Effector memory CD8-positive, alpha-beta T cell (primary cell): Measurements from ENCODE around the gene C18orf54.
A peak's percentile ranks its signal among the peaks of the same experiment; 100 is the strongest.
"Not testable (repeated sequence)": the region's sequence is repeated elsewhere in the genome, so short reads cannot be mapped to it uniquely, and the experiment has no call there.

Experiments used
- ATAC-seq: fragments of 150-1000 bp; cut with Tn5 transposase; replicated peaks from 2 replicates; pipeline ENCODE4 v1.10.0; 2021; ENCODE audit warnings: mild to moderate bottlenecking, moderate library complexity
- DNase-seq, 3 experiments: peaks; one replicate each; pipeline ENCODE4 v3.0.0; 2021
- H3K27ac Mint-ChIP-seq, 2 donors: one replicate each; pipeline ENCODE4 v1.8.0; 2022; ENCODE audit warnings: mild to moderate bottlenecking in 2 of 2, mixed read lengths in 2 of 2, moderate library complexity in 2 of 2
- H3K27me3 Mint-ChIP-seq, 2 donors: one replicate each; pipeline ENCODE4 v1.8.0; 2022; ENCODE audit warnings: mixed read lengths in 2 of 2
- H3K36me3 Mint-ChIP-seq: one replicate; pipeline ENCODE4 v1.8.0; 2022; ENCODE audit warnings: mild to moderate bottlenecking, moderate library complexity, mixed read lengths; ENCODE audit not compliant: insufficient read depth
- H3K4me1 Mint-ChIP-seq, 2 donors: one replicate each; pipeline ENCODE4 v1.8.0; 2022; ENCODE audit warnings: low read depth in 2 of 2, mixed read lengths in 2 of 2
- H3K4me3 Mint-ChIP-seq, 2 donors: one replicate each; pipeline ENCODE4 v1.8.0; 2022; ENCODE audit warnings: mild to moderate bottlenecking in 2 of 2, mixed read lengths in 2 of 2, moderate library complexity in 2 of 2
- H3K9me3 Mint-ChIP-seq, 2 donors: one replicate each; pipeline ENCODE4 v1.8.0; 2022; ENCODE audit warnings: mixed read lengths in 2 of 2

The C18orf54 gene

DNA sequence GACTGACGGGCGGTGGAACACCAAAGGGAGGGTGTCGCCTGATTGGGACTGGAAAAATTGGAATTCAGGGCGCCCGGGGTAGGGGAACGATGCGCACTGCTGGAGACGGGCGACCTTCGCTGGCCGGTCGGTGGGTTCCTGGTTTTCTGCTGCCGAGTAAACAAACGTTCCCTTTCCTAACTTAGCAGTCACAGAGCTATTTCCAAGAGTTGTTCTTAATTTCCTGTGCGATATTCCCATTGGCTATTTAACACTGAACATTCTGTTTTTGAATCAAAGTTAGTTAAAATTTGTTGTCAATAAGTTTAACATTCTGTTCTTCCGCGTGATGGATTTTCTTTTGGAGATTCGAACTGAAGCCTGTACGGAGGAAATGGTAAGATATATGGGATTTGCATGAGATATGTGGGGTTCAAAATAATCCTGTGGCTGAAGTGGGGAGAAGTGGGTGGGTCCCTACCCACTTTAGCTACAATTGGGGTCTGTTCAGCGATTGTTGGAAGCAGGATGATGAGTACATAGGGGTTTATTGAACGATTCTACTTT is 862 bp downstream of the C18orf54 start:
- no peak for ATAC-seq

DNA sequence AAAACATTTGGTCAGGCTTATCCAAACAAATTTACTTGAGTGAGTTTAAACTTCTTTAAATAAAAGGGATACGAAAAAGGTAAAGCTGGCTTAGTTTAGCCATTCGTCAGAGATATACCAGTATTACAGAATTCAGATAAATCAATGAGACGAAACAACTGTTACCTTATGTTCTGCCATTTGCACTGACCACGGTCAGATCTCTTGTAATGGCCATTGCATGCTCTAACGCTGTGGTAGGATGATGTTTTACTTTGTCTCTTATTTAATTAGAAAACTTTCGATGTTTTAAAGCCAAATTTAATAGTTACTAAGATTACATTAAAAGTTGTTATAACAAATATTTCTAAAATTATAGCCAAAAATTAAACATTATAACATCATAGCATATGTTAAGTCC is 1.5 kb downstream of the C18orf54 start:
- Mint-ChIP-seq H3K4me3 (peak overlapping the region in 1 of 2 donors; percentile 100), H3K27me3 (peaks cover 0 to 6% of the 10 kb centered on the region in 2 donors), H3K36me3 (peaks cover 16% of the 10 kb centered on the region), H3K9me3 (no peaks in the 10 kb centered on the region), H3K27ac (no peak overlapping the region), H3K4me1 (peaks cover 14 to 18% of the 10 kb centered on the region in 2 donors)
- ATAC-seq (no peak), DNase-seq (no peak)

More for the DNA sequence above, 862 bp downstream of the C18orf54 start:
- H3K27ac Mint-ChIP-seq: peak overlapping the region; percentile 92 to 98
- no peaks in the 10 kb centered on the region for H3K9me3 Mint-ChIP-seq
- peak overlapping the region; percentile 96 to 100 for H3K4me3 Mint-ChIP-seq
- H3K36me3 Mint-ChIP-seq: peaks cover 16% of the 10 kb centered on the region
- peaks cover 0 to 6% of the 10 kb centered on the region in 2 donors for H3K27me3 Mint-ChIP-seq
- peaks cover 14 to 18% of the 10 kb centered on the region in 2 donors for H3K4me1 Mint-ChIP-seq
- no peak for DNase-seq

DNA sequence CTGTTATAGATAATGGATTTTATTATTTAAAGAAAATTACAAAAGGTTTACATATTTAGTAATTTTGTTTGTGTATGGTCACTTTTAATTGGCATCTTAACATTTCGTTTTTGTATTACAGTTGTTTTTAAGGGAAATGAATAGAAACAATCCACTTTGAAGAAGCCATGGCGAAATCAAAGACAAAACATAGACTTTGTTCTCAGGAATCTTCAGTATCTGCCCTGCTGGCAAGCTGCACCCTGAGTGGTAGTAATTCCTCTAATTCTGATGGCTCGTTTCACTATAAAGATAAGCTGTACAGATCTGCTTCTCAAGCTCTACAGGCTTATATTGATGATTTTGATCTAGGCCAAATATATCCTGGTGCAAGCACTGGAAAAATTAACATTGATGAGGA is 2.7 kb downstream of the C18orf54 start:
- DNase-seq: no peak
- H3K36me3 Mint-ChIP-seq: peaks cover 16% of the 10 kb centered on the region
- no peak overlapping the region for H3K27ac Mint-ChIP-seq
- H3K4me3 Mint-ChIP-seq: no peak overlapping the region
- no peaks in the 10 kb centered on the region for H3K9me3 Mint-ChIP-seq
- ATAC-seq: no peak
- no peaks in the 10 kb centered on the region for H3K27me3 Mint-ChIP-seq
- H3K4me1 Mint-ChIP-seq: peaks cover 14 to 18% of the 10 kb centered on the region in 2 donors

DNA sequence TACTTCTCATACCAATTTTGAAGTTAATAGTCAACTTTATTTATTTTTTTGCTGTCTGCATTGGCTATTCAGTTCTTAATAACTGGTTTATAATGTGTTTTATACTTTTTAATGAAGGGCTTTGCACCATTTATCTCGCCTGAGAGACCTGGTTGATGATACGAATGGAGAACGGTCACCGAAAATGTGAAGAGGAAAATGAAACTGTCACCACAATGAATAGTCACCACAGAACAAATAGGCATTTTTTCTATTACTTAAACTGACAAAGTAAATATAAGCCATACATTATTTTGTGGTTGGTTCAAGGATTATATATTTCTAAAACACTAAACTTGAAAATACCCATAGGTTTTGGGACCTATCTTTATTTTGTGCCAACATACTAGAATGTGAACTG is 20.4 kb downstream of the C18orf54 start:
- H3K27me3 Mint-ChIP-seq: no peaks in the 10 kb centered on the region
- peak overlapping the region in 1 of 2 donors; percentile 77 for H3K27ac Mint-ChIP-seq
- H3K4me3 Mint-ChIP-seq: peak overlapping the region in 1 of 2 donors; percentile 66
- no peaks in the 10 kb centered on the region for H3K4me1 Mint-ChIP-seq
- H3K9me3 Mint-ChIP-seq: no peaks in the 10 kb centered on the region
- ATAC-seq: no peak
- no peaks in the 10 kb centered on the region for H3K36me3 Mint-ChIP-seq
- no peak for DNase-seq

DNA sequence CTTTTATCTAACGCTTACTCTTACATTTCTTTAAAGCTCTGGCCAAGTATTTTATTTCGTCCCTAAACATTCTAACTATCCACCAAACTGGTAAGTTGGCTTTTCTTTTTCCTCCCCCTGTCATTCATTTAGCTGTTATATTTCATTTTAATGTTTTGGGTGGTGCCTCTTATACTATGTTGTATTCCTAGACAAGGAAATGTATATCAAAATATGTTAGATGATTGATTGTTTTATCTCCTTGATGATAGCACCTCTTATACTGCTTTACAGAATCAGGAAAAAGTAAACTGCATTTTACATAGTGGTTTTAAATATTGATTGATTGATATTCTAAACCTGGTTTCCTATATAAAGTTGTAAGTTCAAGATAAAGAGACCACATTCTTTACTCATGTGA is 23.9 kb downstream of the C18orf54 start:
- Mint-ChIP-seq H3K9me3 (no peaks in the 10 kb centered on the region), H3K36me3 (no peaks in the 10 kb centered on the region), H3K4me3 (no peak overlapping the region), H3K4me1 (no peaks in the 10 kb centered on the region), H3K27me3 (no peaks in the 10 kb centered on the region), H3K27ac (no peak overlapping the region)
- DNase-seq: no peak
- ATAC-seq: no peak

DNA sequence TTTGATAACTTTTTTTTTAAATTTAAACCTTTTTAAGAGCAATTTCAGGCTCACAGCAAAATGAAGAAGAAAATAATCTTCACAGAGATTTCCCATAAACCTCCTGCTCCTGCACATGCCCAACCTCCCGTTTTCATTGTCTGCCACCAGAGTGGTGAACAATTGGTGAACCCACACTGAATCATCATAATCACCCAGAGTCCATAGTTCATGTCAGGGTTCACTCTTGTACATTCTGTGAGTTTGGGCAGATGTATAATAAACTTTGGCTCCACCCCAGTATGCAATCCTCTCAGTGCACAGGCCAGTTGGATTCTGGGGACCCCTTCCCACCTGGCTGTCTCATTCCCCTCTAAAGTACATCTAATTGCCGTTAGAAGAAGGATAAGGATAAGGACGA is 24.4 kb downstream of the C18orf54 start:
- H3K27me3 Mint-ChIP-seq: peaks cover 0 to 3% of the 10 kb centered on the region in 2 donors
- H3K4me1 Mint-ChIP-seq: no peaks in the 10 kb centered on the region
- H3K4me3 Mint-ChIP-seq: no peak overlapping the region
- no peaks in the 10 kb centered on the region for H3K36me3 Mint-ChIP-seq
- ATAC-seq (no peak), DNase-seq (no peak)
- no peak overlapping the region for H3K27ac Mint-ChIP-seq
- H3K9me3 Mint-ChIP-seq: no peaks in the 10 kb centered on the region

DNA sequence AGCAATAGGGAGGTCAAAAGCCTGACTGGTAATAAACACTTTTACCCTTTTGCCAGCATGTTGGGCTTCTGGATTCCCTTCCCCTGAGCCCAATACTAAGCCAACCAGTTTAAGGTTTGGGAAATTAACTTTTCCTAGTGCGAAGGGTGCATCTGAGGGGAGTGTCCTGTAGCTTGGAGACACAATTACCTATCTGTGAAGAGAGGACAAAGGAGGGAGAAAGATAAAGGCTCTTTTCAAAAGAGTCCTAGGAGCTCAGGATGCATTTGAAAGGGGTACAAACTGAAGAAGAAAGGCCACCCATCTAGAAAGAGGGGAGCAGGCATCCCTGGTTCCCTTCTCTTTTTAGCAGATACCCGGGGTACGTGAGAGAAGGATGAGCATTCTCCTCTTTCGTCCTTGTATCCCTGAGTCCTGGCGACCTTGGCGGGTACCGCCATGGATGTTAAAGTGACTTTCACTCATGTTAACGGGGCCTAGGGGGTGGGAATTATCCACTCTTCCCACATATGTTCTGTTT is 25.1 kb downstream of the C18orf54 start:
- DNase-seq (no peak), ATAC-seq (no peak)
- H3K27ac Mint-ChIP-seq: no peak overlapping the region
- H3K4me3 Mint-ChIP-seq: no peak overlapping the region
- H3K4me1 Mint-ChIP-seq: no peaks in the 10 kb centered on the region
- H3K36me3 Mint-ChIP-seq: no peaks in the 10 kb centered on the region
- H3K27me3 Mint-ChIP-seq: peaks cover 0 to 6% of the 10 kb centered on the region in 2 donors
- H3K9me3 Mint-ChIP-seq: no peaks in the 10 kb centered on the region

DNA sequence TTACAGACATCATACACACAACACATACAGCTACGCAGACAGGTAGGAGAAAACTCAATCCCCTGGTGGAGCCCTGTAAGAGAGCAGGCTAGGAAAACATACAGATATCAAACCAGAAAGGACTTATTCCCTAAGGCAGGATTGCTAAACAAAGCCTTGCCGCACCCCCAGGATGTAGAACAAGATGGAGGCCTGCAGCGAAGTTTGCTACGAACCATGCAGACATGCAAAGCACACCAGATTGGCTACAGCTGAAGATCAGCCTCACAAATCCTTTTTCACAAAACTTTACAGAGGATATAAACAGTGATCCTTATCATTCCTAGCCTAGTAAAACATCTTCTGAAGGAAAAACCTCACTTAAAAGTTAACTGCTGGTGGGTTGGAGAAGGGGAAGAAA is 28.3 kb downstream of the C18orf54 start:
- H3K27me3 Mint-ChIP-seq: peaks cover 6 to 25% of the 10 kb centered on the region in 2 donors
- no peak overlapping the region for H3K27ac Mint-ChIP-seq
- no peaks in the 10 kb centered on the region for H3K9me3 Mint-ChIP-seq
- DNase-seq: no peak
- H3K4me1 Mint-ChIP-seq: peaks cover 0 to 6% of the 10 kb centered on the region in 2 donors
- H3K36me3 Mint-ChIP-seq: peaks cover 3% of the 10 kb centered on the region
- no peak overlapping the region for H3K4me3 Mint-ChIP-seq
- ATAC-seq: no peak

DNA sequence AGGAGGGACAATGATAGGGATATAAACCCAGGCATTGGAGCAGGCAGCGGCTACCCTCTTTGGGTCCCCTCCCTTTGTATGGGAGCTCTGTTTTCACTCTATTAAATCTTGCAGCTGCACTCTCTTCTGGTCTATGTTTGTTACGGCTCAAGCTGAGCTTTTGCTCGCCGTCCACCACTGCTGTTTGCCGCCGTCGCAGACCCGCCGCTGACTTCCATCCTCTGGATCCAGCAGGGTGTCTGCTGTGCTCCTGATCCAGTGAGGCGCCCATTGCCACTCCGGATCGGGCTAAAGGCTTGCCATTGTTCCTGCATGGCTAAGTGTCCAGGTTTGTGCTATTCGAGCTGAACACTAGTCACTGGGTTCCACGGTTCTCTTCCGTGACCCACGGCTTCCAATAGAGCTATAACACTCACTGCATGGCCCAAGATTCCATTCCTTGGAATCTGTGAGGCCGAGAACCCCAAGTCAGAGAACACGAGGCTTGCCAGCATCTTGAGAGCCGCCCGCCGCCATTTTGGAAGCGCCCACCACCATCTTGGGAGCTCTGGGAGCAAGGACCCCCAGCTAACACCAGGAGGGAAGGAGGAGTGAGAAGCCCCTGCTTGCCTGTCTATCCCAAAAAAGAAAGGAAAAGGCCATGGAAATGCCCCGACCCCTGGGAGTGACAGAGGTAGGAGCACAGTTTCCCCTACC is 29.2 kb downstream of the C18orf54 start:
- H3K4me1 Mint-ChIP-seq, DNase-seq, H3K9me3 Mint-ChIP-seq, H3K27ac Mint-ChIP-seq, ATAC-seq, H3K36me3 Mint-ChIP-seq, H3K4me3 Mint-ChIP-seq: not testable (repeated sequence)
- H3K27me3 Mint-ChIP-seq: peaks cover 6 to 25% of the 10 kb centered on the region in 2 donors

DNA sequence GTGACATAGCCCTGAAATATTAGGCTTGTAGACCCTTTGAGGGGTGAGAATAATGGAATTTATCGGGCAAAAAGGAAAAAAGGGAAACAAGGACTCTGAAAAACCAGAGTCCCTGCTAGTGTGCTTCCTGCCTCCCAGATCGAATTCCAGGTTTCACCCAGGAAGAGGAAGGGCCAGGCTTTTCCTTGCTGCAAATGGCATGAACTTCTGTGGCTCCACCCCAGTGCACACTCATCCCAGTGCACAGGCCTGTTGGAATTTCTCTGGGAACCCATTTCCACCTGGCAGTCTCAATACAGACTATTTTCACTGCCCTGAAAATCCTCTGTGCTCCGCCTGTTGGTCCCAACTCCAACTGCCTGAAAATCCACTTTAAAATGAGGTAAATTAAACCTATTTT is 29.9 kb downstream of the C18orf54 start:
- peaks cover 6 to 25% of the 10 kb centered on the region in 2 donors for H3K27me3 Mint-ChIP-seq
- DNase-seq (no peak), ATAC-seq (no peak)
- H3K27ac Mint-ChIP-seq: no peak overlapping the region
- no peaks in the 10 kb centered on the region for H3K9me3 Mint-ChIP-seq
- peaks cover 3% of the 10 kb centered on the region for H3K36me3 Mint-ChIP-seq
- H3K4me1 Mint-ChIP-seq: peaks cover 0 to 8% of the 10 kb centered on the region in 2 donors
- no peak overlapping the region for H3K4me3 Mint-ChIP-seq

DNA sequence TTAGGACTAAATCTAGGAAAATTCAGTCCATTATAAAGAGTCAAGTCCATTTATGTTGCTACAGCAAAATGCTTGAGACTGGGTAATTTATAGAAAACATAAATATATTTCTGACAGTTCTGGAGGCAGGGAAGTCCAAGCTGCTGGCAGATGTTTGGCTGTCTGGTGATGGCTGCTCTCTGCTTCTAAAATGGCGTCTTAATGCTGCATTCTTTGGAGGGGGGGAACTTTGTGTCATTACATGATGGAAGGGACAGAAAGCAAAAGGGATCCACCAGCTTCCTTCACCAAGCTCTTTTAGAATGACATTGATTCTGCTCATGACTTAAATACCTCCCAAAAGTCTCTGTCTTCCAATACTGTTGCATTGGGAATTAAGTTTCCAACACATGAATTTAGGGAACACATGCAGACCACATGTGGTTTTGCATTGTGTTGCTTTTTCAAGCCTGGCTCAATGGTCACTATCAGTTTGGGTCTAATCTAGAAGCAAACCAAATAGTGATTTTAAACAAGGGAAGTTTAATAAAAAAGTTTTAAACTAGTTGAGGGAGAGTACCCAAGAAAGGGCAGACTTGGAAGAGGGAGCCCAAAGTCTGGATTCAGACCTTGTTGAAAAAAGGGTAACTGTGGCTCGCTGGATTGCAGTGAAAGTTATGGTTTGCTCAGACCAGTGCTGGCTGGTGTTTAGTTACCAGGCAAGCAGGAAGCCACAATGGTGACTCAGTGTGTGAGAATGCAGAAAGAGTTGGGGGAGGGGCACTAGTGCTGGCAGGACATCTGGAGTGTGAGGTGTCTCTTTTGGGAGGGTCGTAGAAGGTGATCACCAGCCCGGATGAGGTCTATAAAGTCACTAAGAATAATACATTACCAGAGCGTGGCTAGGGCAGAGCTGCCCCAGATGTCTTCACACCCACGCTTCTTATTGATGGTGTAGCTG is 30.8 kb downstream of the C18orf54 start:
- Mint-ChIP-seq H3K4me1 (peaks cover 0 to 8% of the 10 kb centered on the region in 2 donors), H3K27ac (peak overlapping the region in 1 of 2 donors; percentile 39), H3K4me3 (no peak overlapping the region), H3K9me3 (no peaks in the 10 kb centered on the region), H3K36me3 (peaks cover 3% of the 10 kb centered on the region), H3K27me3 (peaks cover 6 to 25% of the 10 kb centered on the region in 2 donors)
- ATAC-seq (no peak), DNase-seq (no peak)

DNA sequence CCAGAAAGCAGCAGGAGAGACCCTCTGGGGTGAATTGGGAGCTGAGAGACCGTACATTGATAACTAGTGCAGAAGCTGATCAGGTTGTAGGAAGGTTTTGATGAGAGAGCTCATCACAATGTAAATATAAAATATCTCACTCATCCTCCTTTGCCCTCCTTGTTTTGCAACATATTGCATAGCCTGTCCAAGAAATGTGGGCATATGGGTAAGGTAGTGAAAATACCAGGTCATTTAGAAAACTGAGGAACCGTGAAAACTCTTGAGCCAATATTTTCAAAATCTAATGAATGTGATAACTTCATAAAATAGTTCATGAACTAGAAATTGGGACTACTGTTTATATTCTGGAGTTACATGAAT is 31.4 kb downstream of the C18orf54 start:
- Mint-ChIP-seq H3K4me3 (no peak overlapping the region), H3K9me3 (no peaks in the 10 kb centered on the region), H3K27ac (peak overlapping the region in 1 of 2 donors; percentile 39)

DNA sequence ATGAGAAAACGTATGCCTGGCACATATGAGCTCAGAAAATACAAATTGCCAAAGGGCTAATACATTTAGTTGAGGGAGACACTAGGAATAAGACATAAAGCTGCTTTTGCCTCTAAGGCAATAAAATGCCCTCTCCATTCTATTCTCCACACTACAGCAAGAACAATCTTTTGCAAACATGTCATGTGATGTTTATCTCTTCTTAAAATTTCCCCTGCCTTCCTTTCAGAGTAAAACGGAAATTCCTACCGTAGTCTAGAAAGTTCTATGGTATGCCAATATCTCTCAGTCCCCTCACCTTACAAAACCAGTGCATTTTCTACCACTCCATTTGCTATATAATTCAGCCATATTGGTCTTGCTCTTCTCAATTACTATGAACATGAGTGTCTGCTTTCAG is 33.1 kb downstream of the C18orf54 start:
- DNase-seq: no peak
- no peak overlapping the region for H3K4me3 Mint-ChIP-seq
- peaks cover 6 to 25% of the 10 kb centered on the region in 2 donors for H3K27me3 Mint-ChIP-seq
- peaks cover 0 to 8% of the 10 kb centered on the region in 2 donors for H3K4me1 Mint-ChIP-seq
- peaks cover 3% of the 10 kb centered on the region for H3K36me3 Mint-ChIP-seq
- ATAC-seq: no peak
- H3K9me3 Mint-ChIP-seq: no peaks in the 10 kb centered on the region
- no peak overlapping the region for H3K27ac Mint-ChIP-seq

More for the DNA sequence above, 31.4 kb downstream of the C18orf54 start:
- Mint-ChIP-seq H3K27me3 (peaks cover 6 to 25% of the 10 kb centered on the region in 2 donors), H3K36me3 (peaks cover 3% of the 10 kb centered on the region), H3K4me1 (peaks cover 0 to 8% of the 10 kb centered on the region in 2 donors)
- ATAC-seq (no peak), DNase-seq (no peak)
